Measurements from ENCODE around the gene CLDN19.
A peak's percentile ranks its signal among the peaks of the same experiment; 100 is the strongest.

CLDN19 gene

GRCh38 chr1:42739753-42740700, at the start of gene CLDN19:
TSS of gene CLDN19 (minus strand) at chr1:42740236. CDS start at chr1:42740063, 173 bp downstream.
- TF ChIP-seq CTCF (IDR thresholded peaks at IDR 0.05; ENCODE audit: control extremely low read depth, extremely low read depth, low read depth, missing control alignments) = no peak
- no peak for DNase-seq (ENCODE audit: extremely low spot score)
- ChIA-PET POLR2A (no interaction called here), CTCF (no interaction called here)

- no peak for DNase-seq (ENCODE audit: extremely low spot score)
- ChIA-PET CTCF (interaction anchor here (1.2 kb wide), 1 partner anchor 285 kb away, joined by 5 read pairs; no protein-coding TSS in a partner anchor), POLR2A (no interaction called here)
- TF ChIP-seq CTCF (IDR thresholded peaks at IDR 0.05; ENCODE audit: control extremely low read depth, extremely low read depth, low read depth, missing control alignments) = no peak
Observed at GRCh38 chr1:42788021-42788420, 48.0 kb upstream of the CLDN19 start.

GRCh38 chr1:42786097-42786496, 46.1 kb upstream of the CLDN19 start:
- CTCF ChIA-PET = interaction anchor here (1.4 kb wide), 1 partner anchor 8 kb away, joined by 5 read pairs; no protein-coding TSS in a partner anchor
- TF ChIP-seq CTCF (IDR thresholded peaks at IDR 0.05; ENCODE audit: control extremely low read depth, extremely low read depth, low read depth, missing control alignments) = no peak
- DNase-seq (ENCODE audit: extremely low spot score) = no peak
- POLR2A ChIA-PET = no interaction called here

GRCh38 chr1:42784946-42785693, 45.1 kb upstream of the CLDN19 start, which contains the start of gene TMEM269:
TSS of gene TMEM269 (plus strand) at chr1:42784991. CDS start at chr1:42789894, 4,903 bp downstream.
- TF ChIP-seq CTCF (IDR thresholded peaks at IDR 0.05; ENCODE audit: control extremely low read depth, extremely low read depth, low read depth, missing control alignments) = no peak
- POLR2A ChIA-PET = interaction anchor here (1.4 kb wide), 1 partner anchor 18 kb away, joined by 3 read pairs; the partner anchor contains the start of genes C1orf50 and P3H1
- CTCF ChIA-PET = interaction anchor here (0.9 to 12.6 kb wide), 4 partner anchors 10 to 288 kb away, joined by 3 to 178 read pairs (median 6); partner anchors contain the start of genes C1orf50 and P3H1

GRCh38 chr1:42784547-42784945, 44.5 kb upstream of the CLDN19 start:
- POLR2A ChIA-PET = interaction anchor here (1.2 to 1.4 kb wide), 2 partner anchors 18 kb away, joined by 3 to 4 read pairs; partner anchors contain the start of genes C1orf50 and P3H1
- CTCF ChIA-PET = interaction anchor here (0.9 to 12.6 kb wide), 7 partner anchors 10 to 288 kb away, joined by 3 to 178 read pairs (median 3); partner anchors contain the start of genes C1orf50 and P3H1
- no peak for DNase-seq (ENCODE audit: extremely low spot score)
- TF ChIP-seq CTCF (IDR thresholded peaks at IDR 0.05; ENCODE audit: control extremely low read depth, extremely low read depth, low read depth, missing control alignments) = no peak

More at GRCh38 chr1:42784946-42785693, 45.1 kb upstream of the CLDN19 start, which contains the start of gene TMEM269:
- peak; percentile 67 for DNase-seq (ENCODE audit: extremely low spot score)

- no peak for TF ChIP-seq CTCF (IDR thresholded peaks at IDR 0.05; ENCODE audit: control extremely low read depth, extremely low read depth, low read depth, missing control alignments)
- POLR2A ChIA-PET = interaction anchor here (1.2 kb wide), 1 partner anchor 16 kb away, joined by 4 read pairs; the partner anchor contains the start of genes C1orf50 and P3H1
- CTCF ChIA-PET = interaction anchor here (1.0 to 12.6 kb wide), 7 partner anchors 8 to 350 kb away, joined by 3 to 178 read pairs (median 4); partner anchors contain the start of genes C1orf50 and P3H1
- no peak for DNase-seq (ENCODE audit: extremely low spot score)
Observed at GRCh38 chr1:42783092-42783491, 43.1 kb upstream of the CLDN19 start.
